ENCODE results near the gene YPEL1.
"Not testable (repeated sequence)": the region's sequence is repeated elsewhere in the genome, so short reads cannot be mapped to it uniquely, and the experiment has no call there.

YPEL1 gene

DNA sequence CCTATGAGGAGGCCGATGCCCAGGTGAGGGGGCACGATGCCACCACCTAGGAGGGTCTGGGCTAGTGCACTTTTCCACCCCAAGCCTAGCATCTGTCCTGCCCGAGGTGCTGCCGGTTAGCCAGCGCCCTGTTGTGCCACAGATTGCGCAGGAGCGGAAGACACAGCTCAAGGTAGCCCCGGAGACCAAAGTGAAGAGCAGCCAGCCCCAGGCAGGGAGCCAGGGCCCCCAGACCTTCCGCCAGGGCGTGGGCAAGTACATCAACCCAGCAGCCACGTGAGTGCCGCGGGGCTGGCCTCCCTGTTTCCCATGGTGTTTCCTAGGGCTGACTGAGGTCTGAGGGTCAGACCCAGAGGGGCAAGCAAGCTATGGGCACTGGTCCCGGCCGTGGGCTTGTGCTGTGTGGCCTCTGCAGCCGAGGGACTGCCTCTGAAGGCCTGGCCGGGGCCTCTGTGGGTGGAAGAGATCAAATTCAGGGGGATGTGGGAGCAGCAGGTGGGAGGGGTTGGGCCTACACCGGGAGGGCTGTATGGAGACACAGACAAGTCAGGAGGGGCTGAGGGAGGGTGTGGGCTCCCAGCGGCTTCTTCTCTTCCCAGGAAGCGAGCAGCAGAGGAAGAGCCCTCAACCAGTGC lies 40.7 kb downstream of the YPEL1 start:
- H3K27ac ChIP-seq (ENCODE audit: insufficient read depth in 1 of 2, low read depth in 1 of 2, low read length in 2 of 2, poor library complexity in 1 of 2, severe bottlenecking in 2 of 2) = no peak overlapping the region
- POLR2A ChIA-PET = no interaction called here
- DNase-seq = no peak
- CTCF ChIA-PET = interaction anchor here (2.0 kb wide), 1 partner anchor 10 kb away, joined by 5 read pairs; no protein-coding TSS in a partner anchor
- H3K4me3 ChIP-seq (ENCODE audit: control insufficient read depth in 1 of 7, extremely low read depth in 1 of 7, insufficient read depth in 4 of 7, low read depth in 2 of 7, low read length in 6 of 7) = no peak overlapping the region
- no peaks in the 10 kb centered on the region for H3K27me3 ChIP-seq (replicated peaks in 2 of 5; ENCODE audit: control insufficient read depth in 4 of 5, insufficient read depth in 5 of 5, low read length in 4 of 5)
- peaks cover 10 to 74% (median 54%) of the 10 kb centered on the region in 4 experiments for H3K36me3 ChIP-seq (ENCODE audit: control insufficient read depth in 4 of 4, insufficient read depth in 4 of 4, low read length in 3 of 4)
- 93% methylated on average over 17 of the region's 20 CpGs for WGBS (ENCODE audit: insufficient coverage)
- no peaks in the 10 kb centered on the region for H3K9me3 ChIP-seq (ENCODE audit: control extremely low read depth in 1 of 5, control insufficient read depth in 4 of 5, insufficient read depth in 2 of 5, low read depth in 1 of 5, low read length in 4 of 5)
- H3K4me1 ChIP-seq (ENCODE audit: control extremely low read depth in 1 of 4, control insufficient read depth in 4 of 4, insufficient read depth in 4 of 4, low read length in 3 of 4) = no peaks in the 10 kb centered on the region

- H3K4me3 ChIP-seq (ENCODE audit: control insufficient read depth in 1 of 7, extremely low read depth in 1 of 7, insufficient read depth in 4 of 7, low read depth in 2 of 7, low read length in 6 of 7) = no peak overlapping the region
- CTCF ChIA-PET = interaction anchor here (2.0 kb wide), 1 partner anchor 9 kb away, joined by 5 read pairs; no protein-coding TSS in a partner anchor
- H3K36me3 ChIP-seq (ENCODE audit: control insufficient read depth in 4 of 4, insufficient read depth in 4 of 4, low read length in 3 of 4) = peaks cover 14 to 74% (median 56%) of the 10 kb centered on the region in 4 experiments
- H3K9me3 ChIP-seq (ENCODE audit: control extremely low read depth in 1 of 5, control insufficient read depth in 4 of 5, insufficient read depth in 2 of 5, low read depth in 1 of 5, low read length in 4 of 5) = no peaks in the 10 kb centered on the region
- POLR2A ChIA-PET = no interaction called here
- no peaks in the 10 kb centered on the region for H3K4me1 ChIP-seq (ENCODE audit: control extremely low read depth in 1 of 4, control insufficient read depth in 4 of 4, insufficient read depth in 4 of 4, low read length in 3 of 4)
- H3K27ac ChIP-seq (ENCODE audit: insufficient read depth in 1 of 2, low read depth in 1 of 2, low read length in 2 of 2, poor library complexity in 1 of 2, severe bottlenecking in 2 of 2) = no peak overlapping the region
- DNase-seq = no peak
- no peaks in the 10 kb centered on the region for H3K27me3 ChIP-seq (replicated peaks in 2 of 5; ENCODE audit: control insufficient read depth in 4 of 5, insufficient read depth in 5 of 5, low read length in 4 of 5)
- over 99% methylated on average over 13 of the region's 14 CpGs for WGBS (ENCODE audit: insufficient coverage)
Measured at GRCh38 chr22:21694394-21694793, 41.2 kb downstream of the YPEL1 start.

DNA sequence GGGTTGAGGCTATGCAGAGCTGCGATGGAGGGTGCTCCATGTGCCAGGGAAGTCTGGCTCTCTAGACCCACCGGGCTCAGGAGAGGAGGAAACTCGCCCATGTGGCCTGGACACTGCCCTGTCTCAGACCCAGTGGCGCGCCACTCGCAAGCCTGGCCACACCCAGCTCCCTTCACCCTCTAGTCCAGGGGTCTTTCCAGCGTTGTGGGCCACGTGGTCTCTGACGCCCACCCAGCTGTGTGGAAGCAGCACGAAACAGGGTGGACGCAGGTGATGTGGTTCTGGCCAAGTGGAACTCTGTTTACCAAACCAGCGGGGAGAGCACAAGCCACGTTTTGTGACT lies 41.6 kb downstream of the YPEL1 start:
- Histone ChIP-seq H3K4me1 (ENCODE audit: control extremely low read depth in 1 of 4, control insufficient read depth in 4 of 4, insufficient read depth in 4 of 4, low read length in 3 of 4) (no peaks in the 10 kb centered on the region), H3K27ac (ENCODE audit: insufficient read depth in 1 of 2, low read depth in 1 of 2, low read length in 2 of 2, poor library complexity in 1 of 2, severe bottlenecking in 2 of 2) (no peak overlapping the region), H3K36me3 (ENCODE audit: control insufficient read depth in 4 of 4, insufficient read depth in 4 of 4, low read length in 3 of 4) (peaks cover 14 to 74% (median 55%) of the 10 kb centered on the region in 4 experiments), H3K9me3 (ENCODE audit: control extremely low read depth in 1 of 5, control insufficient read depth in 4 of 5, insufficient read depth in 2 of 5, low read depth in 1 of 5, low read length in 4 of 5) (no peaks in the 10 kb centered on the region), H3K4me3 (ENCODE audit: control insufficient read depth in 1 of 7, extremely low read depth in 1 of 7, insufficient read depth in 4 of 7, low read depth in 2 of 7, low read length in 6 of 7) (no peak overlapping the region), H3K27me3 (replicated peaks in 2 of 5; ENCODE audit: control insufficient read depth in 4 of 5, insufficient read depth in 5 of 5, low read length in 4 of 5) (no peaks in the 10 kb centered on the region)
- CTCF ChIA-PET = interaction anchor here (2.0 kb wide), 1 partner anchor 9 kb away, joined by 5 read pairs; no protein-coding TSS in a partner anchor
- DNase-seq = no peak
- 100% methylated on average over 9 of the region's 13 CpGs for WGBS (ENCODE audit: insufficient coverage)
- POLR2A ChIA-PET = no interaction called here

DNA sequence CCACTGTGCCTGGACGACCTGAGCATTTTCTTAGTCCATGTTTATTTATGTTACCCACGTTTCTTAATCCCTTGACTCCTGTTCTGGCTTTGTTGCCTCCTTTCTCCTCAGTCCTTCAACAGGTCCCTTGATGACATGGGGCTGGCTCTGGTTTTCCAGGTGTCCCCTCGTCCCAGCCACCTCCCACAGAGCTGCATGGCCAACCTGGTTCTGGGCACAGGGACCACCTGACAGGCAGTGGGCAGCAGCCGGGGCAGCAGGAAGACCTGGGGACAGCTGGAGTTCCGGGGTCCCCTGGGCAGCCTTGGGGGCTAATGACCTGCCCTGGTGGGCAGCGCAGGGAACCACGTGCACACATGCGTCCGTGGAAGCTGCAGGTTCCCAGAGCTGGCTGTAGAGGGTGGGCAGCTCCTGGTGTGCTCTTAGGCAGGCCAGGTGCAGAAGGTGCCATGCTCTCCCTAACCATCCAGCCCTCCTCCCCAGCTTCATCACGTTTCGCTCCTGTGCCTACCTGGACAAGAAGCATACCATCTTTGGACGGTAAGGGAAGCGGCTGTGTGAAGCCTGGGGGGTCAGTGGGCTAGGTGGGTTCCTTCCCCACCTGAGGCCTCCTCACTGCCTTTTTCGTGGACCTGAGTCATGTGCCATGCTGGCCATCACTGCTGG lies 42.1 kb downstream of the YPEL1 start:
- ChIA-PET POLR2A (no interaction called here), CTCF (interaction anchor here (2.0 kb wide), 1 partner anchor 8 kb away, joined by 5 read pairs; no protein-coding TSS in a partner anchor)
- DNase-seq = no peak
- Histone ChIP-seq H3K27ac (ENCODE audit: insufficient read depth in 1 of 2, low read depth in 1 of 2, low read length in 2 of 2, poor library complexity in 1 of 2, severe bottlenecking in 2 of 2) (no peak overlapping the region), H3K9me3 (ENCODE audit: control extremely low read depth in 1 of 5, control insufficient read depth in 4 of 5, insufficient read depth in 2 of 5, low read depth in 1 of 5, low read length in 4 of 5) (no peaks in the 10 kb centered on the region), H3K27me3 (replicated peaks in 2 of 5; ENCODE audit: control insufficient read depth in 4 of 5, insufficient read depth in 5 of 5, low read length in 4 of 5) (no peaks in the 10 kb centered on the region), H3K4me3 (ENCODE audit: control insufficient read depth in 1 of 7, extremely low read depth in 1 of 7, insufficient read depth in 4 of 7, low read depth in 2 of 7, low read length in 6 of 7) (no peak overlapping the region), H3K4me1 (ENCODE audit: control extremely low read depth in 1 of 4, control insufficient read depth in 4 of 4, insufficient read depth in 4 of 4, low read length in 3 of 4) (no peaks in the 10 kb centered on the region), H3K36me3 (ENCODE audit: control insufficient read depth in 4 of 4, insufficient read depth in 4 of 4, low read length in 3 of 4) (peaks cover 14 to 74% (median 52%) of the 10 kb centered on the region in 4 experiments)
- WGBS (ENCODE audit: insufficient coverage) = 94% methylated on average over 12 of the region's 14 CpGs

GRCh38 chr22:21692856-21693255 lies 42.7 kb downstream of the YPEL1 start:
- H3K4me1 ChIP-seq (ENCODE audit: control extremely low read depth in 1 of 4, control insufficient read depth in 4 of 4, insufficient read depth in 4 of 4, low read length in 3 of 4); POLR2A ChIA-PET; H3K27ac ChIP-seq (ENCODE audit: insufficient read depth in 1 of 2, low read depth in 1 of 2, low read length in 2 of 2, poor library complexity in 1 of 2, severe bottlenecking in 2 of 2); DNase-seq; CTCF ChIA-PET; H3K4me3 ChIP-seq (ENCODE audit: control insufficient read depth in 1 of 7, extremely low read depth in 1 of 7, insufficient read depth in 4 of 7, low read depth in 2 of 7, low read length in 6 of 7); H3K27me3 ChIP-seq (replicated peaks in 2 of 5; ENCODE audit: control insufficient read depth in 4 of 5, insufficient read depth in 5 of 5, low read length in 4 of 5); H3K9me3 ChIP-seq (ENCODE audit: control extremely low read depth in 1 of 5, control insufficient read depth in 4 of 5, insufficient read depth in 2 of 5, low read depth in 1 of 5, low read length in 4 of 5): not testable (repeated sequence)
- 100% methylated on average over 5 of the region's 9 CpGs for WGBS (ENCODE audit: insufficient coverage)
- peaks cover 17 to 78% (median 50%) of the 10 kb centered on the region in 4 experiments for H3K36me3 ChIP-seq (ENCODE audit: control insufficient read depth in 4 of 4, insufficient read depth in 4 of 4, low read length in 3 of 4)

GRCh38 chr22:21691816-21692215 lies 43.8 kb downstream of the YPEL1 start:
- Histone ChIP-seq H3K4me3 (ENCODE audit: control insufficient read depth in 1 of 7, extremely low read depth in 1 of 7, insufficient read depth in 4 of 7, low read depth in 2 of 7, low read length in 6 of 7) (no peak overlapping the region), H3K4me1 (ENCODE audit: control extremely low read depth in 1 of 4, control insufficient read depth in 4 of 4, insufficient read depth in 4 of 4, low read length in 3 of 4) (no peaks in the 10 kb centered on the region), H3K27me3 (replicated peaks in 2 of 5; ENCODE audit: control insufficient read depth in 4 of 5, insufficient read depth in 5 of 5, low read length in 4 of 5) (no peaks in the 10 kb centered on the region), H3K9me3 (ENCODE audit: control extremely low read depth in 1 of 5, control insufficient read depth in 4 of 5, insufficient read depth in 2 of 5, low read depth in 1 of 5, low read length in 4 of 5) (no peaks in the 10 kb centered on the region), H3K36me3 (ENCODE audit: control insufficient read depth in 4 of 4, insufficient read depth in 4 of 4, low read length in 3 of 4) (peaks cover 13 to 77% (median 45%) of the 10 kb centered on the region in 4 experiments), H3K27ac (ENCODE audit: insufficient read depth in 1 of 2, low read depth in 1 of 2, low read length in 2 of 2, poor library complexity in 1 of 2, severe bottlenecking in 2 of 2) (no peak overlapping the region)
- CTCF ChIA-PET = no interaction called here
- DNase-seq = no peak
- POLR2A ChIA-PET = no interaction called here
- WGBS (ENCODE audit: insufficient coverage) = 98% methylated on average over 12 of the region's 16 CpGs

DNA sequence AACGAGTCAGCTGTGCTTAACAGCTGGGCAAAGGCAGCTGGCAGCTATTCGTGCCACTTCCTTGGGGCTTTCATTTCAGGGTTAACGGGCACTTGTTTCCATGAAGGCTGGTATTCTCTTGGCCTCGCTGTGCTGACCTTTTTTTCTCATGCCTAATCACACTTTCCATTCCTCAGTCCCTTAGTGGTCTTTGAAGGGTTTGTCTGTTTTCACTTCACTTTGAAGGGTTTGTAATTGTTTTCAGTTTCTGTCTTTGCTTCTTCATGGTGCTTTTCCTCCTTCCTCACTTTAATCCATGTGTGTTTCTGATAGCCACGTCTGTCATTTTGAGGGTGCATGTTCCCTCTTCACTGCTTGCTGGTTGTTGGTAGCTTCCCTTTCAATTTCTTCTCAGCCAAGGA lies 45.2 kb downstream of the YPEL1 start:
- WGBS (ENCODE audit: insufficient coverage) = 81% methylated on average over 4 of the region's 5 CpGs
- DNase-seq = no peak
- H3K36me3 ChIP-seq (ENCODE audit: control insufficient read depth in 4 of 4, insufficient read depth in 4 of 4, low read length in 3 of 4) = peaks cover 11 to 75% (median 44%) of the 10 kb centered on the region in 4 experiments
- H3K9me3 ChIP-seq (ENCODE audit: control extremely low read depth in 1 of 5, control insufficient read depth in 4 of 5, insufficient read depth in 2 of 5, low read depth in 1 of 5, low read length in 4 of 5) = no peaks in the 10 kb centered on the region
- no peak overlapping the region for H3K27ac ChIP-seq (ENCODE audit: insufficient read depth in 1 of 2, low read depth in 1 of 2, low read length in 2 of 2, poor library complexity in 1 of 2, severe bottlenecking in 2 of 2)
- POLR2A ChIA-PET = no interaction called here
- H3K4me1 ChIP-seq (ENCODE audit: control extremely low read depth in 1 of 4, control insufficient read depth in 4 of 4, insufficient read depth in 4 of 4, low read length in 3 of 4) = no peaks in the 10 kb centered on the region
- no peak overlapping the region for H3K4me3 ChIP-seq (ENCODE audit: control insufficient read depth in 1 of 7, extremely low read depth in 1 of 7, insufficient read depth in 4 of 7, low read depth in 2 of 7, low read length in 6 of 7)
- no peaks in the 10 kb centered on the region for H3K27me3 ChIP-seq (replicated peaks in 2 of 5; ENCODE audit: control insufficient read depth in 4 of 5, insufficient read depth in 5 of 5, low read length in 4 of 5)
- CTCF ChIA-PET = interaction anchor here (0.6 to 1.0 kb wide), 2 partner anchors 18 to 58 kb away, joined by 3 read pairs; partner anchors contain the start of gene CCDC116

Data from common myeloid progenitor, CD34-positive (primary cell).